Hepatocyte (in vitro differentiated cells): Measurements from ENCODE around the gene NGFR. TPM values are rescaled to one million over a fixed set of nuclear protein-coding genes. Genes with fewer than 3 reads are reported as not detected.

Experiments used
- DNase-seq: peaks from one replicate; pipeline ENCODE4 v3.0.0-alpha.2; 2016; ENCODE audit warnings: low spot score
- H2AFZ ChIP-seq: fragments of 200-600 bp; sonication (generic); 2 replicates; pipeline ENCODE4 v1.6.0; 2016; ENCODE audit warnings: antibody characterized with exemption, mild to moderate bottlenecking
- H3K27ac ChIP-seq: fragments of 200-600 bp; sonication (generic); 2 replicates; pipeline ENCODE4 v1.5.1; 2016; ENCODE audit warnings: mild to moderate bottlenecking
- H3K27me3 ChIP-seq: fragments of 200-600 bp; sonication (generic); 2 replicates; pipeline ENCODE4 v1.6.1; 2016
- H3K36me3 ChIP-seq: fragments of 200-600 bp; sonication (generic); replicated peaks from 2 replicates; pipeline ENCODE4 v1.5.1; 2016; ENCODE audit warnings: low read depth; ENCODE audit not compliant: insufficient read depth
- H3K4me1 ChIP-seq: fragments of 200-600 bp; sonication (generic); 2 replicates; pipeline ENCODE4 v1.5.1; 2016; ENCODE audit warnings: mild to moderate bottlenecking, moderate library complexity; ENCODE audit not compliant: insufficient read depth
- H3K4me2 ChIP-seq: fragments of 200-600 bp; sonication (generic); 2 replicates; pipeline ENCODE4 v1.6.0; 2016
- H3K4me3 ChIP-seq: fragments of 200-600 bp; sonication (generic); 2 replicates; pipeline ENCODE4 v1.5.1; 2016; ENCODE audit warnings: mild to moderate bottlenecking
- H3K79me2 ChIP-seq: fragments of 200-600 bp; sonication (generic); 2 replicates; pipeline ENCODE4 v1.6.0; 2017; ENCODE audit warnings: mild to moderate bottlenecking
- H3K9me2 ChIP-seq: fragments of 200-600 bp; sonication (generic); replicated peaks from 2 replicates; pipeline ENCODE4 v1.6.0; 2017; ENCODE audit warnings: mild to moderate bottlenecking; ENCODE audit not compliant: insufficient read depth
- H3K9me3 ChIP-seq: fragments of 200-600 bp; sonication (generic); 2 replicates; pipeline ENCODE4 v1.5.1; 2016; ENCODE audit warnings: low read depth, mild to moderate bottlenecking
- H4K20me1 ChIP-seq: fragments of 200-600 bp; sonication (generic); 2 replicates; pipeline ENCODE4 v1.6.0; 2016; ENCODE audit warnings: mild to moderate bottlenecking; ENCODE audit not compliant: insufficient read depth, poor library complexity, severe bottlenecking
- CTCF ChIP-seq: fragments of 200-600 bp; sonication (generic); IDR thresholded peaks from 2 replicates; pipeline ENCODE4 v1.5.1; 2016; ENCODE audit warnings: antibody characterized with exemption, mild to moderate bottlenecking; ENCODE audit not compliant: poor library complexity
- EZH2 ChIP-seq: fragments of 200-600 bp; sonication (generic); IDR thresholded peaks from 2 replicates; pipeline ENCODE4 v1.6.1; 2016; ENCODE audit warnings: antibody characterized with exemption, mild to moderate bottlenecking, borderline replicate concordance
- EZH2phosphoT487 ChIP-seq: fragments of 200-600 bp; sonication (generic); IDR thresholded peaks from one replicate; pipeline ENCODE4 v1.6.1; 2018; ENCODE audit warnings: antibody characterized with exemption, mild to moderate bottlenecking, low read depth, moderate library complexity; ENCODE audit not compliant: unreplicated experiment, severe bottlenecking
- WGBS: methylation state at CpG from one replicate; pipeline ENCODE4 v1.1.6; 2016; ENCODE audit warnings: low lambda C conversion rate; ENCODE audit errors: missing lambda C conversion rate; 5-methylcytosine and 5-hydroxymethylcytosine counted together
- polyA plus RNA-seq: library from polyadenylated mRNA; unstranded; fragments of >200 nt; fragmentation: Nextera tagmentation; extraction: Ambion mirVana; gene quantifications from 2 replicates; pipeline ENCODE4 v1.2.1, GENCODE V29; 2016
- total RNA-seq: library from RNA; depleted of rRNA; stranded (reverse); fragments of >200 nt; gene quantifications from 2 replicates; pipeline ENCODE4 v1.2.3, GENCODE V29; 2014

Gene NGFR
- total and polyA plus RNA-seq, 2 experiments from 2014 or later, result 3.6 to 5.6 TPM

GRCh38 chr17:49516180-49516579, 21.1 kb downstream of the NGFR start:
- DNase-seq, result no peak
- H3K4me2 ChIP-seq, result no peak overlapping the region
- no peaks in the 10 kb centered on the region for H3K9me2 ChIP-seq
- H3K9me3 ChIP-seq, result no peaks in the 10 kb centered on the region
- WGBS, result 59% methylated on average over 5 of the region's 5 CpGs
- no peak overlapping the region for H3K4me3 ChIP-seq
- peak overlapping the region; percentile 91 for H3K27ac ChIP-seq
- H3K36me3 ChIP-seq, result no peaks in the 10 kb centered on the region
- peaks cover 17% of the 10 kb centered on the region for H3K4me1 ChIP-seq
- H4K20me1 ChIP-seq, result no peaks in the 10 kb centered on the region
- no peak for TF ChIP-seq CTCF
- TF ChIP-seq EZH2, result no peak
- no peak for TF ChIP-seq EZH2phosphoT487
- no peak overlapping the region for H2AFZ ChIP-seq
- no peaks in the 10 kb centered on the region for H3K79me2 ChIP-seq
- no peaks in the 10 kb centered on the region for H3K27me3 ChIP-seq

GRCh38 chr17:49518346-49519078, 23.4 kb downstream of the NGFR start:
- Histone ChIP-seq H3K4me3 (no peak overlapping the region), H3K79me2 (no peaks in the 10 kb centered on the region), H3K36me3 (no peaks in the 10 kb centered on the region), H3K27me3 (no peaks in the 10 kb centered on the region), H3K9me3 (no peaks in the 10 kb centered on the region), H4K20me1 (no peaks in the 10 kb centered on the region), H3K4me1 (peaks cover 17% of the 10 kb centered on the region), H2AFZ (no peak overlapping the region), H3K4me2 (no peak overlapping the region), H3K9me2 (no peaks in the 10 kb centered on the region), H3K27ac (no peak overlapping the region)
- TF ChIP-seq EZH2 (no peak), EZH2phosphoT487 (no peak), CTCF (no peak)
- 80% methylated on average over 6 of the region's 6 CpGs for WGBS
- DNase-seq, result no peak

- Histone ChIP-seq H3K36me3 (no peaks in the 10 kb centered on the region), H3K27ac (no peak overlapping the region), H3K79me2 (no peaks in the 10 kb centered on the region), H3K4me3 (no peak overlapping the region), H3K27me3 (no peaks in the 10 kb centered on the region), H2AFZ (no peak overlapping the region), H3K4me1 (peaks cover 14% of the 10 kb centered on the region), H3K4me2 (no peak overlapping the region), H3K9me3 (no peaks in the 10 kb centered on the region), H4K20me1 (no peaks in the 10 kb centered on the region), H3K9me2 (no peaks in the 10 kb centered on the region)
- no peak for DNase-seq
- WGBS, result 70% methylated on average over 4 of the region's 7 CpGs
- TF ChIP-seq EZH2phosphoT487 (no peak), EZH2 (no peak), CTCF (no peak)
Measured at GRCh38 chr17:49519781-49520180, 24.7 kb downstream of the NGFR start.
